GM12878 (cell line): ENCODE results near the gene MSLN. TPM values are rescaled to one million over a fixed set of nuclear protein-coding genes. Genes with fewer than 3 reads are reported as not detected.
A peak's percentile ranks its signal among the peaks of the same experiment; 100 is the strongest.

Experiments used
- ATAC-seq: fragments of 200-7000 bp; cut with Tn5 transposase; 3 replicates; pipeline ENCODE4 v1.9.1; 2020; ENCODE audit warnings: mild to moderate bottlenecking, moderate library complexity
- BruUV-seq: library from RNA; stranded (reverse); fragments of 400-500 nt; replicated peaks from 2 replicates; lab custom pipeline; 2021; lab: Mats Ljungman, UMichigan
- CTCF ChIA-PET: fragments of 300-600 bp; sonication (Branson Sonifier 250); formaldehyde crosslinking; extraction: SDS; loops from one replicate; lab custom pipeline; 2021; ENCODE audit warnings: inconsistent platforms; lab: Yijun Ruan, JAX
- POLR2A ChIA-PET: fragments of 350-600 bp; formaldehyde crosslinking; extraction: SDS; loops from one replicate; lab custom pipeline; 2021; ENCODE audit warnings: inconsistent platforms; lab: Charles Lee
- RAD21 ChIA-PET: fragments of 300-600 bp; sonication (Branson Sonifier 250); formaldehyde crosslinking; loops from one replicate; lab custom pipeline; 2023; ENCODE audit warnings: antibody characterized with exemption; ENCODE audit not compliant: unreplicated experiment; lab: Charles Lee
- SMC1A ChIA-PET: fragments of 300-600 bp; sonication (Branson Sonifier 250); formaldehyde crosslinking; loops from one replicate; lab custom pipeline; 2023; ENCODE audit not compliant: unreplicated experiment, uncharacterized antibody; lab: Charles Lee
- DNase-seq: peaks from one replicate; pipeline ENCODE4 v3.0.0-alpha.2; 2011; ENCODE audit warnings: low read depth, low spot score
- FAIRE-seq: peaks from 3 replicates; lab custom pipeline; 2011; peaks lifted over from hg19 to GRCh38; lab: Jason Lieb, UNC
- H2AFZ ChIP-seq: 2 replicates; pipeline ENCODE4 v1.6.0; 2011; ENCODE audit warnings: low read depth, low read length, control low read depth; ENCODE audit not compliant: control insufficient read depth
- H3K27ac ChIP-seq: 2 replicates; pipeline ENCODE4 v1.5.1; 2011; ENCODE audit warnings: control low read depth; ENCODE audit not compliant: control insufficient read depth, insufficient read depth
- H3K27me3 ChIP-seq, 2 experiments: replicated peaks in 1 of 2; 2 replicates each; pipeline versions ENCODE4 v1.6.0 to v1.6.1; 2011; ENCODE audit warnings: low read length in 1 of 2; ENCODE audit not compliant: control insufficient read depth in 2 of 2, insufficient read depth in 2 of 2
- H3K36me3 ChIP-seq, 2 experiments: 2 replicates each; pipeline ENCODE4 v1.5.1; 2011; ENCODE audit warnings: low read length in 1 of 2; ENCODE audit not compliant: control insufficient read depth in 2 of 2, insufficient read depth in 2 of 2
- H3K4me1 ChIP-seq: 2 replicates; pipeline ENCODE4 v1.6.1; 2011; ENCODE audit warnings: mild to moderate bottlenecking, low read length, moderate library complexity, mixed read lengths; ENCODE audit not compliant: control insufficient read depth, insufficient read depth
- H3K4me2 ChIP-seq: 2 replicates; pipeline ENCODE4 v1.6.0; 2011; ENCODE audit warnings: control low read depth; ENCODE audit not compliant: control insufficient read depth, insufficient read depth
- H3K4me3 ChIP-seq: fragments of 200-600 bp; sonication (generic); 2 replicates; pipeline ENCODE4 v1.5.1; 2016
- H3K79me2 ChIP-seq: 2 replicates; pipeline ENCODE4 v1.6.0; 2011; ENCODE audit warnings: low read length; ENCODE audit not compliant: control insufficient read depth, insufficient read depth
- H3K9ac ChIP-seq: 2 replicates; pipeline ENCODE4 v1.8.0; 2011; ENCODE audit warnings: low read length, control low read depth, mixed read lengths; ENCODE audit not compliant: control insufficient read depth, insufficient read depth
- H3K9me3 ChIP-seq: replicated peaks from 3 replicates; pipeline ENCODE4 v1.5.1; 2011; ENCODE audit warnings: mild to moderate bottlenecking, low read length; ENCODE audit not compliant: control insufficient read depth, insufficient read depth
- H4K20me1 ChIP-seq: 2 replicates; pipeline ENCODE4 v1.6.0; 2011; ENCODE audit not compliant: control insufficient read depth, insufficient read depth
- CEBPB ChIP-seq, 2 experiments: fragments of 150-350 bp in 1 of 2; IDR thresholded peaks; 2 replicates each; pipeline ENCODE4 v1.6.1; 2012 to 2014; ENCODE audit warnings: low read depth in 2 of 2, low read length in 2 of 2, borderline replicate concordance in 1 of 2, inconsistent platforms in 1 of 2
- KLF5 ChIP-seq: fragments of 450-650 bp; IDR thresholded peaks from 2 replicates; pipeline ENCODE4 v1.6.1; 2014; ENCODE audit warnings: mild to moderate bottlenecking; ENCODE audit not compliant: partially characterized antibody
- POLR2A ChIP-seq: IDR thresholded peaks from 2 replicates; pipeline ENCODE4 v1.6.1; 2011; ENCODE audit warnings: low read depth, mild to moderate bottlenecking, low read length
- SREBF1 ChIP-seq: IDR thresholded peaks from 2 replicates; pipeline ENCODE4 v1.6.1; 2012; ENCODE audit warnings: mild to moderate bottlenecking, low read length
- ZSCAN29 ChIP-seq: fragments of 450-650 bp; IDR thresholded peaks from 2 replicates; pipeline ENCODE4 v1.6.1; 2017; ENCODE audit warnings: mild to moderate bottlenecking, moderate library complexity
- WGBS: methylation state at CpG from one replicate; pipeline ENCODE4 v1.1.6; 2016; ENCODE audit warnings: low lambda C conversion rate; ENCODE audit not compliant: insufficient replicate concordance, insufficient coverage; ENCODE audit errors: missing lambda C conversion rate; 5-methylcytosine and 5-hydroxymethylcytosine counted together
- in situ Hi-C: fragments of 300-500 bp; cut with MboI; formaldehyde crosslinking; loops from 9 replicates; pipeline ENCODE4 v1.14.3; 2018; ENCODE audit warnings: mixed read lengths
- intact Hi-C: fragments of 100-400 bp; cut with micrococcal nuclease; formaldehyde crosslinking; loops from one replicate; pipeline ENCODE4 v1.14.2; 2022; ENCODE audit not compliant: unreplicated experiment
- polyA plus RNA-seq, 11 experiments: library from polyadenylated mRNA; depleted of rRNA in 4 of 11; unstranded in 6 of 11; stranded (reverse) in 5 of 11; fragments of >200 nt; fragmentation: Nextera tagmentation in 4 of 11; fragmentation: Illumina TruSeq in 1 of 11; extraction: Ambion mirVana in 4 of 11; extraction: Trizol in 1 of 11; gene quantifications; 1 replicate in 1 of 11; 2 replicates in 10 of 11; pipeline versions ENCODE4 v1.2.1 to v1.2.3, GENCODE V29; 2011 to 2016; ENCODE audit warnings: inconsistent platforms in 2 of 11, missing spikeins in 2 of 11, low read depth in 1 of 11
- total RNA-seq, 4 experiments: library from RNA; depleted of rRNA in 3 of 4; stranded (reverse); fragments of >200 nt in 3 of 4; fragmentation: Illumina TruSeq in 1 of 4; extraction: Trizol in 1 of 4; gene quantifications; 2 replicates each; pipeline versions ENCODE4 v1.2.1 to v1.2.3, GENCODE V29; 2013 to 2021

Gene MSLN
- total and polyA plus RNA-seq, 10 of the 15 experiments (the other 5 are each of a cell fraction or from before 2014, with no cell fraction given): 0.08 TPM; not detected in 9

- TF ChIP-seq SREBF1: no peak
- no peak for TF ChIP-seq CEBPB (IDR thresholded peaks at IDR 0.05; ENCODE audit: borderline replicate concordance in 1 of 2, low read depth in 2 of 2, low read length in 2 of 2)
Observed at GRCh38 chr16:729768-730665, 30.5 kb upstream of the MSLN start (continued).

- Histone ChIP-seq H3K4me3 (no peak overlapping the region), H3K36me3 (peaks cover 7 to 9% of the 10 kb centered on the region in 2 experiments; a peak in 3 of 4 replicates), H3K79me2 (no peaks in the 10 kb centered on the region; the same call in 1 of the 2 replicates), H4K20me1 (no peaks in the 10 kb centered on the region), H2AFZ (no peak overlapping the region), H3K27ac (no peak overlapping the region), H3K4me2 (no peak overlapping the region), H3K9me3 (no peaks in the 10 kb centered on the region), H3K9ac (no peak overlapping the region), H3K4me1 (peaks cover 24% of the 10 kb centered on the region), H3K27me3 (no peaks in the 10 kb centered on the region)
- ChIA-PET POLR2A (interaction anchor here (1.0 to 1.4 kb wide), 2 partner anchors 9 to 11 kb away, joined by 3 to 6 read pairs; partner anchors contain the start of gene ANTKMT), SMC1A (no interaction called here), CTCF (interaction anchor here (0.7 to 1.4 kb wide), 5 partner anchors 10 to 881 kb away, joined by 3 to 6 read pairs (median 3); partner anchors contain the start of genes ANTKMT and IFT140), RAD21 (no interaction called here)
- DNase-seq (no peak), ATAC-seq (no peak), FAIRE-seq (no peak)
- 80% methylated on average over 22 of the region's 22 CpGs for WGBS
- BruUV-seq: no TSS peak
- in situ Hi-C loops (no loop called here), intact Hi-C loops (no loop called here)
- no peak for TF ChIP-seq ZSCAN29
- peak; percentile 42; the same call in 1 of the 2 replicates for TF ChIP-seq POLR2A
- TF ChIP-seq KLF5: no peak
Observed at GRCh38 chr16:730666-731509, 29.6 kb upstream of the MSLN start.
